Esophagus squamous epithelium (tissue), 4 donors: ENCODE data around the gene COQ5.

Experiments used
- CTCF ChIP-seq, 6 experiments: fragments of 450-650 bp in 4 of 6; fragments of 200-600 bp in 2 of 6; sonication (generic) in 2 of 6; IDR thresholded peaks; one replicate each; pipeline ENCODE4 v1.5.1; 2016 to 2019; ENCODE audit warnings: antibody characterized with exemption in 6 of 6, mild to moderate bottlenecking in 4 of 6, moderate library complexity in 4 of 6
- POLR2A ChIP-seq, 4 donors: fragments of 450-650 bp; IDR thresholded peaks; one replicate each; pipeline ENCODE4 v1.6.1; 2017; ENCODE audit warnings: antibody characterized with exemption in 4 of 4, mild to moderate bottlenecking in 4 of 4, moderate library complexity in 3 of 4

GRCh38 chr12:120534703-120535655 is 6.0 kb upstream of the COQ5 start:
- TF ChIP-seq CTCF (IDR thresholded peaks at IDR 0.05) (no peak), POLR2A (IDR thresholded peaks at IDR 0.05) (no peak)
